ENCODE data around the gene LRMDA.

Gene LRMDA

DNA sequence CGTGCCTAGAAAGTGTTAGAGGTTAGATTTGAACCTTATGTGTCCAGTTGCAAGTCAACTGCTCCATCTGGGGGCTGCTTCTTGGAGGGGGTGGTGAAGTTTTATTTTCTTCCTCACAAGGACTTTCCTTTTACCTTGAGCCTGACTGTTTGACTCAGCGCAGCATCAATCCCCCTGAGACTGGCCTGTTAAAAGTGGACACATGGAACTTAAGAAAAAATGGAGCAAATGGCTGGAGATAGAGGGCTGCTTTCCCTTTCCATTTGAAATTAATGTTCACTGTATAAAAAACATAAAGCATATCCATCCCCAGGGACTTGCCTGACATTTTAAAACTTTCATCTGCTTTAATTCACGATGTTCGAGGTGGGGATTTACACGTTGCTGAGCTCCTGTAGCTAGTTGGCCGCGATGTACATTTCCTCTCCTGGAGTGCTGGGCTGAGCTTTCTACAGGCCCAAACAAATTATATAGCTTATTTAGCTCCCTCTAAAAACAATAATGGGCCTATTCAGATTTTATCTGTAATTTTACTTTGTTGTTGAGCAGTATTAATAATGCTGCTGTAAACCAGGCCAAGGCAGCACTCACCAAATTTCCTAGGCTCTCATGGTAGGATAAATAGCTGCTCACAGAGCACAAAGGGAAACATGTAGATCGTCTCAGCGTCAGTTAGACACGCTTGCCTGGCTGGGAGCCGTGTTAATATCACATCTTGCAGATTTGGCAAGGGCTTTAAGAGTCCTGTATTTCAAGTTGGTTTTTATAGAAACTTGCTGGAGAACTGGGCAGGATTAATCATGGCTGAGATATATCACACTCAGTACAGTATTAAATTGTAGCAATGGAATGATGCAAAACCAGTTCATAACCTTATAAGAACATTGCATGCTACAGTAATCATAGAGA is 251.5 kb downstream of the LRMDA start:
- POLR2A ChIA-PET: no interaction called here
- CTCF ChIA-PET: interaction anchor here (1.3 kb wide), 1 partner anchor 14 kb away, joined by 4 read pairs; no protein-coding TSS in a partner anchor

DNA sequence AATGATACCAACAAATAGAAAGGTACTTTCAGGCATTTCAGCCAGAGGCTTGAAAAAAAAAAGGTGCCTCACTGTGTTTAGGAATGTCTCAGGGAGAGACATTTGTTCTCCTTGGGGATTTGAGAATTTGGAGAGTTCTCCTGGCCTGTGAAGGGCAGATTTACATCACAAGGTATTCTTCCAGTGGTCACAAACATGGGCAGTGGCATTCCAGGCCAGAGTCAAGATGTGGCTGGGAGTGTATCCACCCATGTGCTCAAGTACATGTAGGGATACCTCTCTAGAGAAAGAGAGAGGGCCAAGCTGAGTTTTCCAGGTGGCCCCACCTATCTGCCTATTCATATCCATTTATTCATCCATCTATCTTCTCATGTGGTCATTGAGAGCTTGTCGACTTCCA is 253.8 kb downstream of the LRMDA start:
- ChIA-PET POLR2A (no interaction called here), CTCF (interaction anchor here (1.1 kb wide), 1 partner anchor 12 kb away, joined by 3 read pairs; no protein-coding TSS in a partner anchor)
- TF ChIP-seq, protein P1, sequence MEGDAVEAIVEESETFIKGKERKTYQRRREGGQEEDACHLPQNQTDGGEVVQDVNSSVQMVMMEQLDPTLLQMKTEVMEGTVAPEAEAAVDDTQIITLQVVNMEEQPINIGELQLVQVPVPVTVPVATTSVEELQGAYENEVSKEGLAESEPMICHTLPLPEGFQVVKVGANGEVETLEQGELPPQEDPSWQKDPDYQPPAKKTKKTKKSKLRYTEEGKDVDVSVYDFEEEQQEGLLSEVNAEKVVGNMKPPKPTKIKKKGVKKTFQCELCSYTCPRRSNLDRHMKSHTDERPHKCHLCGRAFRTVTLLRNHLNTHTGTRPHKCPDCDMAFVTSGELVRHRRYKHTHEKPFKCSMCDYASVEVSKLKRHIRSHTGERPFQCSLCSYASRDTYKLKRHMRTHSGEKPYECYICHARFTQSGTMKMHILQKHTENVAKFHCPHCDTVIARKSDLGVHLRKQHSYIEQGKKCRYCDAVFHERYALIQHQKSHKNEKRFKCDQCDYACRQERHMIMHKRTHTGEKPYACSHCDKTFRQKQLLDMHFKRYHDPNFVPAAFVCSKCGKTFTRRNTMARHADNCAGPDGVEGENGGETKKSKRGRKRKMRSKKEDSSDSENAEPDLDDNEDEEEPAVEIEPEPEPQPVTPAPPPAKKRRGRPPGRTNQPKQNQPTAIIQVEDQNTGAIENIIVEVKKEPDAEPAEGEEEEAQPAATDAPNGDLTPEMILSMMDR (IDR thresholded peaks at IDR 0.05; ENCODE audit: control extremely low read depth, extremely low read depth, low read depth, missing control alignments): no peak
- DNase-seq (ENCODE audit: extremely low spot score): no peak

More for the DNA sequence above, 251.5 kb downstream of the LRMDA start:
- TF ChIP-seq, protein P1 (IDR thresholded peaks at IDR 0.05; ENCODE audit: control extremely low read depth, extremely low read depth, low read depth, missing control alignments): no peak
- no peak for DNase-seq (ENCODE audit: extremely low spot score)

DNA sequence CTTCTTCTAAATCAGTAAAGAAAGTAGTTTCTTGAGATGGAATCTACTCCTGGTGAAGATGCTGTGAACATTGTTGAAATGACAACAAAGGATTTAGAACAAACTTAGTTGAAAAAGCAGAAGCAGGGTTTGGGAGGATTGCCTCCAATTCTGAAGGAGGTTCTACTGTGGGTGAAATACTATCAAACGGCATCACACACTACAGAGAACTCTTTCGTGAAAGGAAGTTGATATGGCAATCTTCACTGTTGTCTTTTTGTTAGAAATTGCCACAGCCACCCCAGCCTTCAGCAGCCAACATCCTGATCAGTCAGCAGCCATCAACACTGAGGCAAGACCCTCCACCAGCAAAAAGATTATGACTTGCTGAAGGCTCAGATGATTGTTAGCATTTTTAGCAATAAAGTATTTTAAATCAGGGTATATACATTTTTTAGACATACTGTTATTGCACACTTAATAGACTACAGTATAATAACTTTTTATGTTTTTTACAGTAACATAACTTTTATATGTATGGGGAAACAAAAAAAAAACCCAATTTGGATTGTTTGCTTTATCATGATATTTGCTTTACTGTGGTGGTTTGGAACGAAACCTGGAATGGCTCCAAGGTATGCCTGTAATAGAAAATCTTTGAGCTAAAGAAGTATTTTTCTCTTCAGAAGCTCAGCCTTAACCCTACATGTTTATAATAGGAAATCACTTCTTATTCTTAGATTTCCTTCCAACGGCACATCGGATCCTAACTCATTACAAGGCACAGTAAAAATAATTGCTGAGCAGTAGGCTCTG is 257.3 kb downstream of the LRMDA start:
- POLR2A ChIA-PET: no interaction called here
- TF ChIP-seq, protein P1 (IDR thresholded peaks at IDR 0.05; ENCODE audit: control extremely low read depth, extremely low read depth, low read depth, missing control alignments): no peak
- DNase-seq (ENCODE audit: extremely low spot score): no peak
- CTCF ChIA-PET: no interaction called here

DNA sequence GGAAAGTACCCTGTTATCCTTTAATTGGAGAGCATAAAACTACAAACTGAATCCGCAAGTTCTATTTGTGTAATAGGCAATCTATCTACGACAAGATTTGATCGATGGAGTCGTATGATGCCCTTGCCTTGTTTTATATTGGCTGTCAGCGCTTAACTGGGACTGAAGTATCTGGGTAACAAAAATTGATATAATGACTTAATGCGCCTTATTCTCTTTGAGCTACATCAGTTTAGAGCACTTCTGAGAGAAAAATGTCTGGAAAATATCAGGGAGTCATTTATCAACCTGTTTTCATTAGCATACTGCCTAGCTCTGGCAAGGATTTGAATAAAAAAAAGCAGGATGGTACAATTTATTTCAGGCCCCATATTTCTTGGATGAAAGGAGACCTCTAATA is 262.1 kb downstream of the LRMDA start:
- ChIA-PET POLR2A (no interaction called here), CTCF (interaction anchor here (1.7 kb wide), 1 partner anchor 16 kb away, joined by 4 read pairs; no protein-coding TSS in a partner anchor)
- TF ChIP-seq, protein P1 (IDR thresholded peaks at IDR 0.05; ENCODE audit: control extremely low read depth, extremely low read depth, low read depth, missing control alignments): no peak
- DNase-seq (ENCODE audit: extremely low spot score): no peak

DNA sequence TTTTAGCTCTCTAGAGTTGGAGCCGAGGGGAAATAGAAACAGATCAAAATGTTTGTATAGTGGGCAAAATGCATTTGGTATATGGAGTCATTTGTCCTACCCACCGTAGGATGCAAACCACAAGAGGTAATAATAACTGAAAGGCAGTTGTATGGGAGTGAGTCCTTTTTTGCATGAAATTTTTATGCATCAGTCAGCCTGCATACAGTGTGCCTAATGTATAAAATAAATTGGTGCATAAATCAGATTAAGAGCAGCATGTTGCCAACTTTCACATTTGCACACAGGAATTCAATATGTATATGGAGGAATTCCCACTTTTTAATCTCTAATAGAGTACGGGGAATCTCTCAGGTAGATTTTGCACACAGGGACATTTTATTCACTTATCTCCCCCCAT is 262.8 kb downstream of the LRMDA start:
- ChIA-PET CTCF (interaction anchor here (0.9 kb wide), 1 partner anchor 183 kb away, joined by 3 read pairs; no protein-coding TSS in a partner anchor), POLR2A (no interaction called here)
- TF ChIP-seq, protein P1 (IDR thresholded peaks at IDR 0.05; ENCODE audit: control extremely low read depth, extremely low read depth, low read depth, missing control alignments): no peak
- no peak for DNase-seq (ENCODE audit: extremely low spot score)

DNA sequence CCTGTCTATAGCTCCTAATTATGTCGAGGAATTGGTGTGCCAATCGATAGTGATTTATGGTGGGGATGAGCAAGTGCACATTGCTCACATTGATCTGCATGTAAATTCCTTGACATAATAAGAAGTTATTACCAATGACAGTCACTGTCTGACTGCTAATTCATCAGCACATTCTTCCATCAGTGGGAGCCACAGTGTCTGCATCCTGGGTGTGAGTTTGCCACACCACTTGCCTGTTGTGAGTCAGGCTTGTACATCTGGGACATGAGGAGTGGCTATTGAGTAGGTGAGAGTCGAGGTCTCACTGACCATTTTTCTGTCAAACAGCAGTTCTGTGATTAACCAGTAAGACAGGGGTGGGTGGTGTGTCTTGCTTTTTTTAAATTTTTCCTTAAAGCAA is 263.4 kb downstream of the LRMDA start:
- ChIA-PET POLR2A (no interaction called here), CTCF (interaction anchor here (0.9 kb wide), 2 partner anchors 15 to 183 kb away, joined by 3 read pairs; no protein-coding TSS in a partner anchor)
- TF ChIP-seq, protein P1 (IDR thresholded peaks at IDR 0.05; ENCODE audit: control extremely low read depth, extremely low read depth, low read depth, missing control alignments): no peak
- no peak for DNase-seq (ENCODE audit: extremely low spot score)

Data from GM10248 (cell line).